MG63 (cell line): ENCODE measurements around the gene PAX2. TPM values are rescaled to one million over a fixed set of nuclear protein-coding genes. Genes with fewer than 3 reads are reported as not detected.

Experiments
- DNase-seq: peaks from one replicate; pipeline ENCODE4 v3.0.0-alpha.2; 2020
- H3K27me3 ChIP-seq: fragments of 250-450 bp; sonication (Bioruptor Pico); 2 replicates; pipeline ENCODE4 v1.5.1; 2020; ENCODE audit warnings: mild to moderate bottlenecking, moderate library complexity
- H3K36me3 ChIP-seq: fragments of 250-450 bp; sonication (Bioruptor Pico); 2 replicates; pipeline ENCODE4 v1.5.1; 2020; ENCODE audit warnings: mild to moderate bottlenecking, moderate library complexity
- H3K4me3 ChIP-seq: fragments of 250-450 bp; sonication (Bioruptor Pico); 2 replicates; pipeline ENCODE4 v1.5.1; 2020; ENCODE audit warnings: mild to moderate bottlenecking, moderate library complexity
- H3K9me3 ChIP-seq: fragments of 250-450 bp; sonication (Bioruptor Pico); 2 replicates; pipeline ENCODE4 v1.5.1; 2020; ENCODE audit warnings: mild to moderate bottlenecking, moderate library complexity
- total RNA-seq: library from RNA; depleted of rRNA; stranded (reverse); fragments of >200 nt; shearing (Covaris generic); gene quantifications from 2 replicates; pipeline ENCODE4 v1.2.3, GENCODE V29; 2014; ENCODE audit warnings: low replicate concordance

Gene PAX2
- total RNA-seq, 1 experiment from 2014 or later: not detected

GRCh38 chr10:100810835-100811116 lies 65.4 kb downstream of the PAX2 start:
- no peak for DNase-seq
- no peaks in the 10 kb centered on the region for H3K9me3 ChIP-seq

DNA sequence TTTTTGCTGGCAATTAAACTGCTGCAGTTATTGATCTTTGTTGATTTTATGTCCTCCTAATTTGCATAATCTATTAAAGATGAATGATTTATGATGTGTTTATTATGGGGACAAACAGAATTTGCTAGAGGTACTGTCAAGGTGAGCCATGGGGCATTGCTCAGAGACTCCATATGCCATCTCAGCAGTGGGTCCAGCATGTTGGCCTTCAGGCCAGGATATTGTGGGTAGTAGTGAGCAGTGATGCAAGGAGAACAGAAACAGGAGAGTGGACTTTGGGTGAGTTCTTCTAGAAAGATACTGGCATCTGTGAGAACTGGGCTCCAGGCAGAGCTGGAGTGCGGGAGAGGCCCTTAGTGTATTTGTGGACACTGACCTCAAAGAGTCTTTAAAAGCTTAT lies 65.9 kb downstream of the PAX2 start:
- no peak for DNase-seq
- Histone ChIP-seq H3K27me3 (no peaks in the 10 kb centered on the region), H3K9me3 (no peaks in the 10 kb centered on the region), H3K4me3 (no peak overlapping the region), H3K36me3 (no peaks in the 10 kb centered on the region)

More at GRCh38 chr10:100810835-100811116, 65.4 kb downstream of the PAX2 start:
- H3K27me3 ChIP-seq: no peaks in the 10 kb centered on the region
- no peak overlapping the region for H3K4me3 ChIP-seq
- no peaks in the 10 kb centered on the region for H3K36me3 ChIP-seq

DNA sequence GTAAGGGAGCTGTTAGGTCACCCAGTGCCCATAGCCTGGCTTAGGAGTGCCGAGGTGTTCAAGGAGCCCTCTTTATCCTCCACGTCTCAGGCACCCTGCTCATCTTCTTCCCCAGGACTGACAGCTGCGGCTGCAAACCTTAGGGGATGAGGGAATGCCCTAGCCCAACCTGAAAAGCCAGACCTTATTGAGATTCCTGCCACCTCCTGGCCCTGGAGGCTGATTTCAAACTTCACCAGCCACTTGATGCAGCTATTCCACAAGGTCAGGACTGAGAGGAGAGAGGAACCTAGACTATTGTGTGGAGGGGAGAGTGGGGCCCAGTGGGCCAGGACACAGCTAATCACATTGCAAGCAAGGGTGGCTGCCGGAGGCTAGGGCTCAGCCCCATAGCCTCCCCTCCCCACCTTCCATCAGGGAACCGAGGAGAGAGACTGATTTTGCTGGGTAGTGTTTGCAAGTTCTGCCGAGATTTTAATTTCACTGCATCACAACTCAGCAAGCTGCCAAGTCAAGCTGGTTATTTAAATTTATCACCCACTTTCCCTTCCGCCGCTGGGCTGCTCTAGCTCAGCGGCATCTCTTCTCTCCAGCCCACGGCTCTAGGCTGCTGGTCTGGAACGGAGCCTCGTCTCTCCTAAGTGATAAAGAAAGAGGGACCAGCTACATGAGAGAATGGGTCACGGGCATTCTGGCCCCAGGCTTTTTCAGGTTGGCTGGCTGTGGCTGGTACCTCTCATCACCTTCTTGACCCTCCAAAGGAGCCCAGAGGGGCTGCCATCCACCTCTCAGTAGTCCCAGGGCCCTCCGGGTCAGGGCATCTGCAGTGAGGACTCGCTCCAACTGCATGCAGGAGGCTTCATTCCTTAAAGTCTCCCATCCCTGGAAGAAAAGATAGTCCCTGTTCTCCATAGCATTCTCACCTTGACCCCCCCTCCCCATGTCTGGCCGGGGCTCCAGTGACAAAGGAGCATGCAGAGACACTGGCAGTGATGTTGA lies 66.7 kb downstream of the PAX2 start:
- H3K4me3 ChIP-seq: no peak overlapping the region
- no peak for DNase-seq
- no peaks in the 10 kb centered on the region for H3K9me3 ChIP-seq
- H3K36me3 ChIP-seq: no peaks in the 10 kb centered on the region
- H3K27me3 ChIP-seq: no peaks in the 10 kb centered on the region

GRCh38 chr10:100812978-100813377 lies 67.6 kb downstream of the PAX2 start:
- H3K9me3 ChIP-seq: no peaks in the 10 kb centered on the region
- H3K4me3 ChIP-seq: no peak overlapping the region
- H3K36me3 ChIP-seq: no peaks in the 10 kb centered on the region
- H3K27me3 ChIP-seq: no peaks in the 10 kb centered on the region
- no peak for DNase-seq

GRCh38 chr10:100814751-100815474 lies 69.5 kb downstream of the PAX2 start:
- H3K9me3 ChIP-seq: no peaks in the 10 kb centered on the region
- no peak for DNase-seq
- no peaks in the 10 kb centered on the region for H3K27me3 ChIP-seq
- no peak overlapping the region for H3K4me3 ChIP-seq
- no peaks in the 10 kb centered on the region for H3K36me3 ChIP-seq

GRCh38 chr10:100816671-100817070 lies 71.3 kb downstream of the PAX2 start:
- DNase-seq: no peak
- Histone ChIP-seq H3K36me3 (no peaks in the 10 kb centered on the region), H3K9me3 (no peaks in the 10 kb centered on the region), H3K4me3 (no peak overlapping the region), H3K27me3 (no peaks in the 10 kb centered on the region; the same call in 1 of the 2 replicates)

DNA sequence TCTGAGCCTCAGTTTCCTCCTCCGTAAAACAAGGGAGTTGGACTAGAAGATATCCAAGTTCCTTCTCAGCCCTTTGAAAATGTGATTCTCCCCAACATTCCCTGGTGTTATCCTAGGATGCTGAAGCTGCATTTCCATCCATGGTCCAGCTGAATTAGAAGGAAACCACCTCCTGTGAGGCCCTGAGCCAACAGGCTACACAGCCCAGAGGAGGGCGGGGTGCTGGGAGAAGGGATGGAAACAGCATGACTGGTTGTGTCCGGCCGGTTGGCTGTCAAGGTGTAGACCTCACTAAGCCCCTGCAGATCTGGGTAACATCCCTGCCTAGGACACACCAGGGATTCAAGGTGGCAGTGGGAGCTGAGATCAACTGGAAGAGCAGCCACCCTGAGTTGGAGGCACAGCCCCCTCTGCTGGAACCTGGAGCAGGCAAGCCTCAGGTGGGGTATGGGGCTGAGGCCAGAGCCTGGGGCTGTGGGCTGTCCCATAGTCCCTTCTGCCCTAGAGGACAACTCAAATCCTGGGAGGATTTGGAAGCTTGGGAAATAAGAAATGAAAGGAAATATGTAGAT lies 72.0 kb downstream of the PAX2 start:
- no peak for DNase-seq
- H3K4me3 ChIP-seq: no peak overlapping the region
- no peaks in the 10 kb centered on the region for H3K9me3 ChIP-seq
- H3K36me3 ChIP-seq: no peaks in the 10 kb centered on the region
- peaks cover 2% of the 10 kb centered on the region; the same call in 1 of the 2 replicates for H3K27me3 ChIP-seq

DNA sequence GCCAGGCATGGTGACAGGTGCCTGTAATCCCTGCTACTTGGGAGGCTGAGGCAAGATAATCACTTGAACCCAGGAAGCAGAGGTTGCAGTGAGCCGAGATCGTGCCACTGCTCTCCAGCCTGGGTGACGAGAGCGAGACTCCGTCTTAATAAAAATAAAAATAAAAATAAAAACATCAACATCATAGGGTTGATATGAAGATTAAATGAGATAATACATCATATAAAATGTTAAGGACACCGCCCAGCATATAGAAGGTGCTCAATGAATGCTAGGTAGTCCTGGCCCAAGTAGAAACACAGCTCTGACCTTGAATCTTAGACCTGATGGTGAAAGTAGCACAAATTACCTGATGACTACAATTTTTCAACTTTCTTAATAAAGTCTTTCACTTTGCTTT lies 74.0 kb downstream of the PAX2 start:
- no peaks in the 10 kb centered on the region for H3K9me3 ChIP-seq
- no peak for DNase-seq
- H3K27me3 ChIP-seq: peaks cover 15% of the 10 kb centered on the region
- no peak overlapping the region for H3K4me3 ChIP-seq
- H3K36me3 ChIP-seq: no peaks in the 10 kb centered on the region

DNA sequence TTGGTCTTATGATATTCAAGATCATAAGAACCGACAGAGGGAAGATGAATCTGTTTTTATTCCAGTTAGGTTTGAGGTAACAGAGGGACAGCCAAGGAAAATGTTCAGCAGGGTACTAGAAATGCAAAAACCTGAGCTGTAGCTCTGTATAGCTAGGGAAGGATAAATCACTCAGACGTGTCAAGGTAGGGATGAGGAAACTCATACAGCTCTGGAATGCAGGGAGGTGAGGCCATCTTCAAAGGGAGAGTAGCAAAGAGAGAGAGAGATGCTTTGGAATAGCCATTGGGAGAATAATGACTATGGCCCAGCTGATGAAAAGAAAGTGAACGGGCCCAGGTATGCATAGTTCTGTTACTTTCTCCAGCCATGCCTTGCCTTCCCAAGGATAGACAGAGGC lies 77.8 kb downstream of the PAX2 start:
- H3K9me3 ChIP-seq: no peaks in the 10 kb centered on the region

DNA sequence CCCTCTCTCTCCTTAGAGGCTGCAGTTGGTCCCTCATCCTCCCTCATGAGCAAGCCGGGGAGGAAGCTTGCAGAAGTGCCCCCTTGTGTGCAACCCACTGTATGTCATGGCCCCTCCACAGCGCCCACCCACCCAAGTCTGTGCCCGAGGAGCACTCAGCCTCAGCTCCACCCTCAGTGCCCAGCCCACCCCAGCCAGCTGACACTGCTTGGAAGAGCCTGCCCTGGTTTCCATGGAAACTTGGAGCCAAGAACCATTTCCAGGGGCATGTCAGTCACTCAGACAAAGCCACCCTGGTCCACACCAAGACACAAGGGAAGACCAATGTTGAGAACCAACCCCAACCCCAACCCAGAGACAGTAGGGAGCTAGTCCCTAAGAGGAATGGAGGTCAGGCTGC lies 79.5 kb downstream of the PAX2 start:
- H3K27me3 ChIP-seq: peaks cover 59% of the 10 kb centered on the region
- no peaks in the 10 kb centered on the region for H3K36me3 ChIP-seq
- no peak for DNase-seq

More for the DNA sequence above, 77.8 kb downstream of the PAX2 start:
- no peak for DNase-seq
- no peak overlapping the region for H3K4me3 ChIP-seq
- H3K27me3 ChIP-seq: peaks cover 46% of the 10 kb centered on the region
- no peaks in the 10 kb centered on the region for H3K36me3 ChIP-seq

DNA sequence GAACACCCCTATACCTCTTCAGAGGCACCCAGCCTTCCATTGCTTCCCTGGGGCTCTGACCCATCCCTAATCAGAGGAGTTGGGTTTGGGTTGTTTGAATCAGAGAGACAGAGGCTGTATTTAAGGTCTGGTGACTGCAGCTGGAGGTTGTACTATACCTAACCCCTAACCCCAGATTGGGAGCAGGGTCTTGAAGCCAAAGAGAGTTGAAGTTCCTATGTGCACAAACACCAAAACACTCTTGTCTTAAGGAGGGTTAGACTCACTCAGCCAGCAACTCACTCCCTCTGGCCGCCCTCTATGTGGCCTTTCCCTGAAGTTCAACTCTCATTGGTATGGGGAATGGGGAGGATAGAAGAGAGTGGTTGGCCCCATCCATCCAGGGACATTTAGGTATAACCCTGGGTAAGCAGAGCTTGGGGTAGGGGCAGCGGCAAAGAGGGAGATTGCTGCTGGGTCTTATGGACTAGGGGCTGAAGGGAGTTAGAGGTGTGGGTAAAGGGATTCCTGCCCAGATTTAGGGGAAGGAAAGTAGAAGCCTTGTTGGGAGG lies 80.0 kb downstream of the PAX2 start:
- DNase-seq: no peak
- peaks cover 65% of the 10 kb centered on the region for H3K27me3 ChIP-seq
- no peaks in the 10 kb centered on the region for H3K9me3 ChIP-seq
- H3K36me3 ChIP-seq: no peaks in the 10 kb centered on the region
- no peak overlapping the region for H3K4me3 ChIP-seq

More for the DNA sequence above, 79.5 kb downstream of the PAX2 start:
- H3K9me3 ChIP-seq: no peaks in the 10 kb centered on the region
- H3K4me3 ChIP-seq: no peak overlapping the region

- H3K9me3 ChIP-seq: no peaks in the 10 kb centered on the region
- peaks cover 72% of the 10 kb centered on the region for H3K27me3 ChIP-seq
- no peak overlapping the region for H3K4me3 ChIP-seq
- H3K36me3 ChIP-seq: no peaks in the 10 kb centered on the region
- no peak for DNase-seq
These were observed 80.8 kb downstream of the PAX2 start for GRCh38 chr10:100826031-100826651.

DNA sequence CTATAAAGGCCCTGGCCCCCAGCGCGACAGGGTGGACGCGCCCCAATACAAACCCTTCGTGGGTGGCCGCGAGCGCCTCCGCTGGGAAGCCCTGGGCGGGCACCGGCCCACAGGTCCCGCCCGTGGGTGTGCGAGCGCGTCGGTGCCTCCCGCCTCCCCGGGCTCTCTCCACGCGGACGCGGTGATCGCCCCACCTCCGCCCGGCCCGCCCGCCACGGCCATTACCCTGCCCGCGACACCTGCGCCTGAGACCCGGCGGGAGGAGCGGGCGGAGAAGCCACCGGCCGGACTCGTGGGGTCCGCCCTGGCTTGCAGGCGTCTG lies 81.2 kb downstream of the PAX2 start:
- DNase-seq: no peak
- H3K27me3 ChIP-seq: peaks cover 73% of the 10 kb centered on the region
- no peak overlapping the region for H3K4me3 ChIP-seq
- no peaks in the 10 kb centered on the region for H3K36me3 ChIP-seq
- H3K9me3 ChIP-seq: no peaks in the 10 kb centered on the region

GRCh38 chr10:100826983-100827818 lies 81.8 kb downstream of the PAX2 start:
- Histone ChIP-seq H3K36me3 (no peaks in the 10 kb centered on the region), H3K4me3 (peak overlapping the region; percentile 9; the same call in 1 of the 2 replicates), H3K27me3 (peaks cover 72% of the 10 kb centered on the region), H3K9me3 (no peaks in the 10 kb centered on the region)
- no peak for DNase-seq

GRCh38 chr10:100827819-100828737 lies 82.7 kb downstream of the PAX2 start:
- Histone ChIP-seq H3K27me3 (peaks cover 63% of the 10 kb centered on the region), H3K4me3 (peak overlapping the region; percentile 34), H3K9me3 (no peaks in the 10 kb centered on the region), H3K36me3 (no peaks in the 10 kb centered on the region)
- peak; percentile 50 for DNase-seq
